Epithelial cell of proximal tubule (primary cell): ENCODE data around the gene RNFT2. TPM values are rescaled to one million over a fixed set of nuclear protein-coding genes. Genes with fewer than 3 reads are reported as not detected.
A peak's percentile ranks its signal among the peaks of the same experiment; 100 is the strongest.

Experiments used
- DNase-seq: peaks from one replicate; pipeline ENCODE4 v3.0.0-alpha.2; 2011; ENCODE audit warnings: low read depth
- H3K4me3 ChIP-seq: 2 replicates; pipeline ENCODE4 v1.5.1; 2011; ENCODE audit warnings: low read depth, mild to moderate bottlenecking, low read length
- CTCF ChIP-seq: conservative IDR thresholded peaks from 2 replicates; pipeline ENCODE4 v1.5.1; 2012; ENCODE audit warnings: low read depth, mild to moderate bottlenecking, low read length
- total RNA-seq: library from RNA; depleted of rRNA; stranded (reverse); fragments of >200 nt; gene quantifications from 2 replicates; pipeline ENCODE4 v1.2.3, GENCODE V29; 2015

The RNFT2 gene
- total RNA-seq, 1 donor from 2014 or later, result 4.3 TPM

- TF ChIP-seq CTCF, result no peak
- DNase-seq, result no peak
- H3K4me3 ChIP-seq, result no peak overlapping the region
These were observed 123.2 kb downstream of the RNFT2 start for GRCh38 chr12:116861320-116861719.

GRCh38 chr12:116862167-116862566, 124.1 kb downstream of the RNFT2 start:
- DNase-seq, result no peak
- H3K4me3 ChIP-seq, result no peak overlapping the region
- TF ChIP-seq CTCF, result no peak

GRCh38 chr12:116863275-116863767, 125.2 kb downstream of the RNFT2 start:
- DNase-seq, result no peak
- no peak overlapping the region for H3K4me3 ChIP-seq

GRCh38 chr12:116864371-116865160, 126.5 kb downstream of the RNFT2 start:
- no peak for TF ChIP-seq CTCF
- no peak overlapping the region for H3K4me3 ChIP-seq
- DNase-seq, result no peak

More at GRCh38 chr12:116863275-116863767, 125.2 kb downstream of the RNFT2 start:
- TF ChIP-seq CTCF, result peak; percentile 72

- no peak for DNase-seq
These were observed 129.4 kb downstream of the RNFT2 start for GRCh38 chr12:116867523-116867922.

GRCh38 chr12:116870306-116870705, 132.2 kb downstream of the RNFT2 start:
- no peak for TF ChIP-seq CTCF
- DNase-seq, result no peak

More at GRCh38 chr12:116867523-116867922, 129.4 kb downstream of the RNFT2 start:
- TF ChIP-seq CTCF, result no peak
- H3K4me3 ChIP-seq, result no peak overlapping the region

GRCh38 chr12:116874324-116874995, 136.3 kb downstream of the RNFT2 start:
- no peak for DNase-seq
- no peak overlapping the region for H3K4me3 ChIP-seq
- TF ChIP-seq CTCF, result no peak

More at GRCh38 chr12:116870306-116870705, 132.2 kb downstream of the RNFT2 start:
- no peak overlapping the region for H3K4me3 ChIP-seq
